GM19043 (cell line): Measurements from ENCODE around the gene IMPDH1.

Source experiments
- ATAC-seq: cut with Tn5 transposase; IDR thresholded peaks from one replicate; pipeline ENCODE4 v1.9.1; 2021; ENCODE audit warnings: low read depth; ENCODE audit not compliant: unreplicated experiment

IMPDH1 gene

DNA sequence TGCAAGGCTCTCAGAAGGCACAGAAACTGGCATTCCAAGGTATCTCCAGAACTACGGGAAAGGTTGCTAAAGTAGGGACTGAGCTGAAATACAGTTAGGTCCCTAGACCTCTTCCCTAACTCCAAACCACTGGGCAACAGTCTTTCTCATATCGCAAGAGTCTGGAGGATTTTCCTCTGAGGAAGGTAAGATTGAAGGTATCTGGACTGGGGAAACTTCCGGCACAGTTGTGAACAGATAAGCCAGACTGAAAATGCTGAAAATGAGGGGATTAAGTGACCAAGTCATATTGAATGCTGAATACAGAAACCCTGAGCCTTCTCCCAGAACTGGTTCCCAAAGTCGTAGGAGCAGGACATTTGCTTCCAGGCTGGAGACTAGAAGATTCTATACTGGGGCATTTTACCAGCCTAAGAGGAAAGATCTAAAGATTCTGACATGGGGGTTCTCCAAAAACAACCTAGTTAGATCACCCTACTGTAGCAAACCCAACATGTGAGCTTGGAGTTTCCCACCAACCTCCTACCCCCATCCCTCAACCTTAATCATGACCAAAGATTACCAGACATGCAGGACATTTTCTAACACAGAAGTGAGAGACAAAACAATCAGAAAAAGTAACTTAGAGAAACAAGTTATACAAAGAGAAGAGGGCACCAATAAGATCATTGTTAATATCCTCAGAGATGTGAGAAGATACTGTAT, 45.5 kb downstream of the IMPDH1 start:
- no peak for ATAC-seq

GRCh38 chr7:128363261-128363721, 46.5 kb downstream of the IMPDH1 start:
- no peak for ATAC-seq

- ATAC-seq = no peak
Measured at GRCh38 chr7:128362670-128363069, 47.1 kb downstream of the IMPDH1 start.

DNA sequence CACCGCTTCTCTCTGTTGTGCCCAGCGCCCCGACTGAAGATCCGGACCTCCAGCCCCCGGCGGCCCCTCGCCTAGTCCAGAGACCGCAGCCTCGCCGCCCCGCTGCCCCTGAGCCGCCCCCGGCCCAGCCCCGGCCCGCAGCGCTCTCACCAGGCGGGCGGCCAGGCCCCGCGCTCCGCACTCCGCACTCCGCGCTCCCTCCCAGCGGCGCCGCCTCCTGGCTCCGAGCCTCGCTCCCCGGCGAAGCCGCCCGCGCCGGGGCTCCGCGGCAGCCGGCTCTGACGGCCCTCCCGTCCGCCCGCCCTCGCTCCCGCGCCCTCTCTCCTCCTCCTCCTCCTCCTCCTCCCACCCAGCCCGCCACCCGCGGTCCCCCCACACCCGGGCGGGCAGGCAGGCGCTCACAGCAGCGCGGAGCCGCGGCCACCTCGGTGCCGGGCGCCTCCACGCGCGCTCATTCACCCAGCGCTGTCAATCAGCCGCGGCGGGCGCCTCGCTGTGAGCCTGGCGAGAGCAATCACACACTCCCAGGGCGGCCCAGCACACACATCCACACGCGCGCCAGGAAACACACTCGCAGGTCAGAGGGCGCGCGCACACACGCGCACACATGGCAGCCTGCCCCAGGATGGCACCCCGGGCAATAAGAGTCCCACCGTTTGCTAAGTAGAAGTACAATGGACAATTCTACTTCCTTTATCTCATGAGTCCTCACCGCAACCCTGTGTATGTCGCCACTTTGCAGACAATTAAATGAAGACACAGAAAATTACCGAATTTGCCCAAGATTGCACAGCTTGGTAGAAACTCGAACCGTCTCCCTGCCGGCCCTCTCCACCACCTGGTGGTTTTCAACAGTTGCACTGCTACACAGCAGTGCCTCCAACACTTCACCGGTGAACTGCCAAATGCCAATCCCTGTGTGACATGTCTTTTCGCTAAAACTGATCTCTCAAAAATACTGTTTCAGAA, 48.1 kb downstream of the IMPDH1 start, which contains the start of gene PRRT4:
Gene PRRT4, minus strand, starts transcription at position 280 of the 969 bp plus-strand sequence.
- ATAC-seq = no peak

DNA sequence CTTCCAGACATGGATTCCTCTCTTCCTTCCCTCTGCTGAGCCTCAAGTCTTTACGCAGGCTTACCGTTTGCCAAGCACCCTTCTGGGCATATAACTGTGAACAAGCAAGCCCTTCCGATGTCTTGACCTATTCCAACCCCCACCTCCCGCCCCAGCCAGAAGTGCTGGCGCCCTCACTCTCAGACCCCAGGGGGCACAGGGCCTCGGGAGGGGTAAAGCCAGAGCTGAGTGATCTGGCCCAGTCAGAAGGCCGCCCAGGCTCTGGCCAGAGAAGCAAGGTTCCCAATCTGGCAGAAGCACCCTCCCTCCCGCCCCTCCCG, 49.5 kb downstream of the IMPDH1 start:
- ATAC-seq = no peak

- ATAC-seq = no peak
Measured at GRCh38 chr7:128359939-128360338, 49.8 kb downstream of the IMPDH1 start.

DNA sequence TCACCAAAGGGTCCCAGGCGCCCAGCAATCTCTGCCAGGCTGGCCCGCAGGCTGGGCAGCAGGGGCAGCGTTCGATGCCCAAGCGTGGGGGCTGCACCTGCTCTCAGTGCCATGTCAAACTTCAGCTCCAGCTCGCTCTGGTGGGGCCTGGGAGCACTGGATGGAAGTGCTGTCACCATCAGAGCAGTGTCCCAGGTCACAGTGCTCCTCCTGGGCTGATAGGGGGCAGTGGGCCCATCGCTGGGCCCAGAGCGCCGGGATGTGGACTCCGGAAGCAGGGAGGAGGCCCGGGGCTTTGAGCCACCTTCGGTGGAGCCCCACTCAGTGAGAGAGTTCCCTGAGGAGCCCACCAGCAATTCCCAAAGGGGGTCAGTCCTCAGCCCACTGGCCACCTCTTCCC, 50.4 kb downstream of the IMPDH1 start:
- ATAC-seq = no peak

GRCh38 chr7:128358233-128358632, 51.5 kb downstream of the IMPDH1 start:
- no peak for ATAC-seq

DNA sequence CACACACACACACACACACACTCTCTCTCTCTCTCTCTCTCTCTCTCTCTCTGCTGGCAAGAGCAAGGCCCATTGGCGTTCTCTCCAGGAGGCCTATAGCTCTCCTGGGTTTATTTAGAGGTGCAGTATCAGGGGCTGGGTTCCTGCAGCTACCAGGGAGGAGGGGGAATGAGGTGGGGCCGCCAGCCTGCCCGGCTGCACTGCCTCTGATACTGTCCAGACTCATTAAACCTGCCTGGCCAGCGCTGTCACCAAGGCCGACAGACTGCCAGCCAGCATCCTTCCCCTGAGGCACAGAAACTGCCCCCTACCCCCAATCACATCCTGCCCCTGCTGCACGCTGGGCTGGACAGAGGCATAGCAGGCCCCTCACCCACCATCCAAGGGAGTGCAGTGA, 52.6 kb downstream of the IMPDH1 start:
- ATAC-seq = no peak

- ATAC-seq = no peak
Measured at GRCh38 chr7:128356546-128357216, 53.1 kb downstream of the IMPDH1 start.

- ATAC-seq = no peak
Measured at GRCh38 chr7:128353610-128354009, 56.2 kb downstream of the IMPDH1 start.

DNA sequence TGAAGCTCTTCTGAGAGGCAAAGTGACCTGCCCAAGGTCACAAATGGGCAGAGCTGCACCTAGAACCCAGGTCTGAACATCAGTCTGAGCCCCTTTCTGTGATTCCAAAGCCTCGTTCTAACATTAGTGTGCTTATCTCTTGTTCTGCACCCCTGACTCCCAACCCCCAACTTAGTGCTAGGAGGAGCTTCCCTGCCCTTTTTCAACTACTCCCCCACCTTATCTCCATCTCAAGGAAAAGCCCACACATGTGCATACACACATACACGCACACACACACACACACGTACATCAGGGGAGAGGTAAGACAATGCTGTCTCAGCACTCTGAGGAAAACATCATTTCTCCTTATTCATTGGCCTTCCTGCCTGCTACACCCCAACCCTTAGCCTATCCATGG, 56.6 kb downstream of the IMPDH1 start:
- ATAC-seq = no peak

- no peak for ATAC-seq
Measured at GRCh38 chr7:128352636-128353035, 57.1 kb downstream of the IMPDH1 start.

- ATAC-seq = no peak
Measured at GRCh38 chr7:128352153-128352537, 57.6 kb downstream of the IMPDH1 start.

GRCh38 chr7:128351296-128352152, 58.3 kb downstream of the IMPDH1 start:
- ATAC-seq = no peak

- no peak for ATAC-seq
Measured at GRCh38 chr7:128350708-128351295, 59.0 kb downstream of the IMPDH1 start.

DNA sequence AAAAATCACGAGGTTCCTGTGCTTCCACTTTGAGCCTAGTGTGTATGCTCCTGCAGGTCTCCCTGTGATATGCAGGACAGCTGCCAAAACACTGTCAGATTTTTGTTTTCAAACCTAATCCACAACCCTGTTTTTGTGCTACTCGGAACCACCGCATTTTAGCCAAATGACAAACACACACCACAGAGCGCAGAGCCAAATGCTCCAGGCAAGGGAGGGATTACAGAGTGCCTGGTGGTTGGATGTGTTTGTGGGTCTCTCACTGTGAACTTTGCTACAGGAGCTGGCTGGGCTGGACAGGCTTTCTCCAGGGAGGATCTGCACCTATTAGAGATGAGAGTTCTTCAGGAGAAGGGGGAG, 60.3 kb downstream of the IMPDH1 start:
- ATAC-seq = no peak

DNA sequence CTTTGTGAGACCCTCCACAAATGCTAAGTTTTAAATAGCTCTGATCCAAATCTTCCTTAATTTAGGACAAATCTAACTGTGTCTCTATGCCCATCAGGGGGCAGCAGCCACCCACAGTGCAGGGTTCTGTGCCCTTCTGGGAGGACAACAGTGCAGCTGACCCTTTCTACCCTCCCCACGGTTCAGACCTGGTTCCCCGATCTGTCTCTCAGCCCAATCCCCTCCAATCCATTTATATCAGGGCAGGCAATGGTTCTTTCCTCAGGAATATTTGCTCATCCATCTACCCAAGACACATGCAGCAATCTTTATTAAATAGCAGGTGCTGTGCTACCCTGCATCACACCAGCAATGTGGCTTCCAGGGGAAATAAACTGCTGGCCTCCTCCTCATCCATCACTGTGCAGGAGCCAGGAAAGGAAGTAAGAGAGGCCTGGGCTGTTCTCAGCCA, 62.1 kb downstream of the IMPDH1 start:
- no peak for ATAC-seq

GRCh38 chr7:128344431-128344774, 65.4 kb downstream of the IMPDH1 start:
- ATAC-seq = no peak
